ENCODE results near the gene FBXO42. TPM values are rescaled to one million over a fixed set of nuclear protein-coding genes. Genes with fewer than 3 reads are reported as not detected.

FBXO42 gene
- total and polyA plus RNA-seq, 2 experiments from 2014 or later = 6.0 to 20.7 TPM

- TF ChIP-seq ZNF462 (CRISPR knock-in tag; IDR thresholded peaks at IDR 0.05) (no peak), ZNF114 (CRISPR knock-in tag; IDR thresholded peaks at IDR 0.05) (no peak), EZH2phosphoT487 (IDR thresholded peaks at IDR 0.05; ENCODE audit: unreplicated experiment) (no peak), STAT1 (IDR thresholded peaks at IDR 0.05; ENCODE audit: unreplicated experiment) (no peak), POLR2AphosphoS5 (IDR thresholded peaks at IDR 0.05; ENCODE audit: low read depth) (no peak), ETS1 (IDR thresholded peaks at IDR 0.05) (no peak)
Measured at GRCh38 chr1:16286122-16286521, 66.2 kb downstream of the FBXO42 start (continued).

- H4K20me1 ChIP-seq (replicated peaks; ENCODE audit: insufficient read depth) = no peaks in the 10 kb centered on the region; the same call in 1 of the 2 replicates
- Mint-ChIP-seq H3K27ac (no peak overlapping the region), H3K36me3 (ENCODE audit: low read depth) (no peaks in the 10 kb centered on the region; the same call in 2 of the 3 replicates), H3K4me3 (no peak overlapping the region), H3K9me3 (no peaks in the 10 kb centered on the region), H3K27me3 (ENCODE audit: insufficient read depth, low read depth, poor library complexity) (no peaks in the 10 kb centered on the region), H3K4me1 (no peaks in the 10 kb centered on the region)
- H3K9me2 ChIP-seq (ENCODE audit: insufficient read depth) = no peaks in the 10 kb centered on the region
- H2AFZ ChIP-seq = no peak overlapping the region
- ATAC-seq (no peak), DNase-seq (ENCODE audit: low spot score) (no peak)
- H3K4me1 ChIP-seq (ENCODE audit: insufficient read depth) = no peaks in the 10 kb centered on the region
- H3K27ac ChIP-seq (ENCODE audit: low read depth) = no peak overlapping the region
- H3F3A ChIP-seq (replicated peaks; ENCODE audit: low read depth) = no peaks in the 10 kb centered on the region
- no peak overlapping the region for H3K4me2 ChIP-seq
- H3K4me3 ChIP-seq = no peak overlapping the region
- no peaks in the 10 kb centered on the region for H3K36me3 ChIP-seq (ENCODE audit: insufficient read depth)
- no peaks in the 10 kb centered on the region for H3K27me3 ChIP-seq (ENCODE audit: insufficient read depth)
- peaks cover 6% of the 10 kb centered on the region; the same call in 1 of the 2 replicates for H3K79me2 ChIP-seq (replicated peaks; ENCODE audit: insufficient read depth)
- TF ChIP-seq EZH2 (IDR thresholded peaks at IDR 0.05; ENCODE audit: low read depth, unreplicated experiment) (no peak), ZNF114 (CRISPR knock-in tag; IDR thresholded peaks at IDR 0.05) (no peak), ETS1 (IDR thresholded peaks at IDR 0.05) (no peak), EZH2phosphoT487 (IDR thresholded peaks at IDR 0.05; ENCODE audit: unreplicated experiment) (no peak), REST (IDR thresholded peaks at IDR 0.05; ENCODE audit: unreplicated experiment) (no peak), JUNB (IDR thresholded peaks at IDR 0.05; ENCODE audit: unreplicated experiment) (no peak), STAT1 (IDR thresholded peaks at IDR 0.05; ENCODE audit: unreplicated experiment) (no peak), CREB1 (CRISPR knock-in tag; IDR thresholded peaks at IDR 0.05; ENCODE audit: low read depth) (no peak), POLR2AphosphoS5 (IDR thresholded peaks at IDR 0.05; ENCODE audit: low read depth) (no peak), CTCF (conservative IDR thresholded peaks at IDR 0.05; ENCODE audit: low read depth in 2 of 2) (no peak)
Measured at GRCh38 chr1:16281765-16282164, 70.5 kb downstream of the FBXO42 start.
